ENCODE data around the gene AP5Z1.

Gene AP5Z1
- total RNA-seq = 121 to 163 (median 134) reads per million in 4 experiments

DNA sequence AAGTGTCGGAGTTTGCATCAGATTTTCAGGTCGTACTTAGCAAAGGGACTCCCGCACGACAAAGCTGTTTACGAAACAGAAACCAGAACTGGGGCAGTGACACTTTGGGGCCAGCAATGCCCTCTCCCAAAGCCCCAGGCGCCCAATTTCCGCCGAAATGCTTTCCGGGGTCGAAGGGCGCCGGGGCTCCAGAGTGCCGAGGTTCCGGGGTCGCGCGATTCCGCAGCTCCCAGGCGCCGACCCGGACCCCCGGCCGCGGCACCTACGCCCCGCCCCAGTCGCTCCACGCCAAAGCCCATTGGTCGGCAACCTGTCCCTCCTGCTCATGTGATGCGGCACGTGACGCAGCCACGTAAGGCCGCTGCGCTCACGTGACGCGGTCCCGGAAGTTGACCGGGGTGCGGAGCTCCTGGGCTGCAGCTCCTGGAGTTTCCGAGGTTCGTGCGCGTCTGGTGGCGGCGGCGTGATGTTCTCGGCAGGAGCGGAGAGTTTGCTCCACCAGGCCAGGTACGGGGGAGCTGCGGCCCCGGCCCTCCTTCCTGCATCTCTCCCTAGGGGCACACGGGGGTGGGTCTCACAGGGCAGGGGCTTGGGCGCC, at the start of gene AP5Z1:
AP5Z1 (plus strand) TSS at position 374 of the 598 bp plus-strand sequence; CDS start at position 467, 93 bp downstream.
- peak; percentile 92 for DNase-seq

- no peak for DNase-seq
These were observed 49.5 kb upstream of the AP5Z1 start for GRCh38 chr7:4725850-4726450.

DNA sequence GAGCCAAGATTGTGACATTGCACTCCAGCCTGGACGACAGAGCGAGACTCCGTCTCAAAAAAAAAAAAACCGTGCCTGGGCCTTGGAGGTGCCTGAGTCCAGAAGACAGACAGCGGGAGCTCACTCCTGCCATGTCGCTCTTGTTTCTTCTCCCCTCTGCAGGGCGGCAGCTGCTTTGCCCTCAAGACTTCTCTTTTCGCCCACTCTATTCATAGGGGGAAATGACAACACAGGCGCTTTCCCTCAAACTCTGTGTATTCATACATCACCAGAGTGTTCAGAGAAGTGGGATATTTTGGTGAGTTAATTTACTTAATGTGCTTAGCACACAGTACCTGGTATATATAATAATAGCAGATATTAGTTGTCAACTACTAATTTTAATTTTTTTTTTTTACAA, 48.9 kb upstream of the AP5Z1 start:
- no peak for DNase-seq

DNA sequence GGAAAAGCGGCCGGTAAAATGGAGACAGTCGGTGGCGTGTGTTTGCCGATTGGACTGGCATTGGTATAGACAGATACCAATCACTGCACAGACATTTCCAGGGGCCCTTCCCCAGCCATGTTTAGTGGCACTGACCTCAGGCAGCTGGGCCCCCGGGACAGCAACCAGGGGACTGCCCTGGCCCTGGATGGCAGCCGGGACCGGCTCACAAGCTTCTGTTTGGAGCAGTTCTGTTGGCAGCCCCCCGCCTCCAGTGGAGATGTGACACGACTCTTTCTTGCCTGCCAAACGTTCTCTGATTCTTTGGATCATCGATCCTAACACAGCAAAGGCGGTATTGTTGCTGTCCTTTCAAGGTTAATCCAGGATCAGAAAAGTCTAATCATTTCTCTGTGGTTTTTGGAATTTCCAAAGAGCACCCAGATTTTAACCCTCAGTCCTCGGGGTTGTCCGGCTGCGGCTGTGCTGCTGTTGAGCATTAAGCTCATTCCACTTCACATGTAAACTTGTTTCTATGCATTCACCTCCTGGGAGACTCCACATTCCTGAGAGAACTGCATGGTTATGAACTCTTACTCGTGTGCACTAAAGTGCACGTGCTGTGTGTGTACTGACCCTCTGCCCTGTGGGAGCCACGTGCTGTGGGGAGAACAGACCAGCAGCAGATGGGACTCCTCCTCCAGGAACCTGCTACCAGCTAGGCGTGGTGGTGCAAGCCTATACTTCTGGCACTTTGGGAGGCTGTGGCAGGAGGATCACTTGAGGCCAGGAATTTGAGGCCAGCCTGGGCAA, 47.3 kb upstream of the AP5Z1 start:
- DNase-seq = no peak

DNA sequence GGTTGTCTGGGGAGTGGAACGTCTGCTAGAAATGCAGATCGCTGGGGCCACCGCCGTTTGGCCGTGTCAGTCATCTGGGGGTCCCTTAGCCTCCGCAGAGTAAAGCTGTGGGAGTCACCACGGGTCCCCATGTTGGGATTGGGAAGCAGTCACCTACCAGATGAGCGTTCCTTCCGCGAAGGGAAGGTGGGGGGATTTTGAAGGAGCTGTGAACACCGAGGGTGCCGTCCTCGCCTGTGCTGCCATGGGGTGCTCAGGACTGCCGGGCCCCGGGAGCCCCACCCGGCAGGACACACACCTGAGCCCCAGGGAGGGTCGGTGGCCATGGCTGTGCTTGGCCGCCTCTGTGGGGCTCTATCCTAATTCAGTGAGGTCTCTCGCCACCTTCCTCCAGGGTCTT, 46.2 kb upstream of the AP5Z1 start:
- no peak for DNase-seq

- no peak for DNase-seq
These were observed 45.1 kb upstream of the AP5Z1 start for GRCh38 chr7:4730276-4730675.

- peak; percentile 17 for DNase-seq
These were observed 44.5 kb upstream of the AP5Z1 start for GRCh38 chr7:4730971-4731370.

DNA sequence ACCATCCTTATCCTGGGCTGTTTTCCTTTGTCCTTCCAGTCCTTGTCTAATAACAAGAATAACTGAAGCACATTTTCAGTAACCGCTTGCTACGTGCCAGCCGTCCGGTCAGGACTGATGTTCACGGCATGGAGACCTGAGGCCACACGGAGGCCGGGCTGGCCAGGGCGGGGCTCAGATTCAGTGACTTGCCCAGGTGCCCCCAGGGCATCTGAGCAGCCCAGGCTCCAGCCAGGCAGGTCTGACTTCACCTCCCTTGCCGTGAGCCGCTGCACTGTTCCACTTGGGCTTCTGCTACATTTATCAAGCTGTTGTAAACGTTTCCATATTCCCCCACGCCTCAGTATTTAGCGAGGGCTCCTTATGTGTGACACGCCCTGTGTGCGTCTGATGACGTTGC, 43.6 kb upstream of the AP5Z1 start:
- no peak for DNase-seq

DNA sequence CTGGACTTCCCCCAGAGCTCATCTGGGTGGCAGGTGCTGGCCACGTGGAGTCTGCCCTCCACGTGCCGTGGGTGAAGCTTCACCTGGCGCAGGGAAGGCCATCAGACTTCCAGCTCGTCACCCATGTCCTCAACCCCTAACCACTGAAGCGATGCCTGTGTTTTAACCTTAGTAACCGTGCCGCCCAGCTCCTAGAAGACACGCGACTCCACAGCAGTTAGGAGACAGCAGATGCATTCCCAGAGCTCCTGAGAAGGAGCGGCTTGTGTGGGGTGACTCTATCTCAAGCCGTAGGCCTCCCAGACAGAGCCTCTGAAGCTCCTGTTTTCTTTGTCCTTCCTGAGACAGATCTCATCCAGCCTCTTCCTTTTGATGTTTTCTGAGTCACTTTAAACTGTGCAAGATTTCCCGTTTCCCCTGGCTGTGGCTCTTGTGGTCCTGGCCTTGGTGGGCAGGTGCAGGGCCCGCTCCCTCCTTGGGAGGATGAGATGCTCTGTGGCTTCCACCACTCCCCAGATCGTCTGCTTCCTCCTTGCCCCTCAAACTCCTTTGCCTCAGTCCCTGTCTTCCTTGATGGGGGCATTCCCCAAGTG, 41.4 kb upstream of the AP5Z1 start:
- peak; percentile 33 for DNase-seq

GRCh38 chr7:4734587-4735345, 40.7 kb upstream of the AP5Z1 start:
- no peak for DNase-seq

DNA sequence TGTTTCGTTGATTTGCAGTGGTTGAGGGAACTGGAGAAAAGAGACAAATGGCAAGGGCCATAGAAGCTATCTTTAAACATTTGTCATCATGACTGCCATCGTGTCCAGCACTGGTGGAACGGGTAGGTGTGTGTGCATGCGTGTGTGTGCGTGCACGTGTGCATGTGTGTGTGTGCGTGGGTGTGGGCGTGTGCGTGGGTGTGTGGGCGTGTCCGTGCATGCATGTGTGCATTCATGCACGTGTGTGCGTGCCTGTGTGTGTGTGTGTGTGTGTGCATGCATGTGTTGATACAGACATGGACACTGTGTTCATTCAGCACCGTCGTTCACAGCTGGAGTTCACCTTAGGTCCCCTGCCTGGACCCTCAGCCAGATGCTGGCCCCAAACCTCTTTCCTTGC, 38.1 kb upstream of the AP5Z1 start:
- no peak for DNase-seq

GRCh38 chr7:4738711-4739527, 36.5 kb upstream of the AP5Z1 start:
- DNase-seq = no peak

GRCh38 chr7:4739528-4739992, 35.9 kb upstream of the AP5Z1 start:
- DNase-seq = peak; percentile 33

DNA sequence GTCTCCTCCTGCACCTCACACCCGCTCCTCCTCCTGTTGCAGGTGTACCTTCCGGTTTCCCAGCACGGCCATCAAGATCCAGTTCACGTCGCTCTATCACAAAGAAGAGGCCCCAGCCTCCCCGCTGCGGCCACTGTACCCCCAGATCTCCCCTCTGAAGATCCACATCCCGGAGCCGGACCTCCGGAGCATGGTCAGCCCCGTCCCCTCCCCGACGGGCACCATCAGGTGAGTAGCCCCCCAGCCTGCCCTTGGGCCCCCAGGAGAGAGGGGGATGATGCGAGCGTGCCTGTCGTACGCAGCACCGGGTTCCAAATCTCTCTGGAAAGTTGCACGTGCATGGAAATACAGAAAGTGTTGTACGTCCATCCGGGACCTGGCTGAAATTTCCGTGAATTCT, 34.6 kb upstream of the AP5Z1 start:
- no peak for DNase-seq

GRCh38 chr7:4742051-4742573, 33.3 kb upstream of the AP5Z1 start:
- no peak for DNase-seq

DNA sequence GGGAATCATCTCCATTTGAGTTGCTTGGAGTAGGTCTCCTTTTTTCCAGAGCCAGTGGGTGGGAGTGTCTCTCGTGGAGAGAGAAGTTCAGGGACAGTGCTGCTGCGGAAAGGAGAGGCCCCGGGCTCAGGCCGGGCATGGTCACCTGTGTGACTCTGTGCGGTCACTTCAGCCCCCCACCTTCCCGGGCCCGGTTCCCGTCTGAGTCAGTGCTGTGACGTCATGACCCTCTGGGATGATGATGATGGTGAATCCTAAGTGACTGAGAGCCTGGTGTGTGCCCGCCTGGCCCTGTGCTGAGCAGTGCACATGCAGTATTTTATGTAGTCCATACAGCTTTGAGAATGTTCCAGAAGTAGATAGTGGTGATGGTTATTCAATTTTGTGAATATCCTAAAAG, 32.6 kb upstream of the AP5Z1 start:
- DNase-seq = no peak

DNA sequence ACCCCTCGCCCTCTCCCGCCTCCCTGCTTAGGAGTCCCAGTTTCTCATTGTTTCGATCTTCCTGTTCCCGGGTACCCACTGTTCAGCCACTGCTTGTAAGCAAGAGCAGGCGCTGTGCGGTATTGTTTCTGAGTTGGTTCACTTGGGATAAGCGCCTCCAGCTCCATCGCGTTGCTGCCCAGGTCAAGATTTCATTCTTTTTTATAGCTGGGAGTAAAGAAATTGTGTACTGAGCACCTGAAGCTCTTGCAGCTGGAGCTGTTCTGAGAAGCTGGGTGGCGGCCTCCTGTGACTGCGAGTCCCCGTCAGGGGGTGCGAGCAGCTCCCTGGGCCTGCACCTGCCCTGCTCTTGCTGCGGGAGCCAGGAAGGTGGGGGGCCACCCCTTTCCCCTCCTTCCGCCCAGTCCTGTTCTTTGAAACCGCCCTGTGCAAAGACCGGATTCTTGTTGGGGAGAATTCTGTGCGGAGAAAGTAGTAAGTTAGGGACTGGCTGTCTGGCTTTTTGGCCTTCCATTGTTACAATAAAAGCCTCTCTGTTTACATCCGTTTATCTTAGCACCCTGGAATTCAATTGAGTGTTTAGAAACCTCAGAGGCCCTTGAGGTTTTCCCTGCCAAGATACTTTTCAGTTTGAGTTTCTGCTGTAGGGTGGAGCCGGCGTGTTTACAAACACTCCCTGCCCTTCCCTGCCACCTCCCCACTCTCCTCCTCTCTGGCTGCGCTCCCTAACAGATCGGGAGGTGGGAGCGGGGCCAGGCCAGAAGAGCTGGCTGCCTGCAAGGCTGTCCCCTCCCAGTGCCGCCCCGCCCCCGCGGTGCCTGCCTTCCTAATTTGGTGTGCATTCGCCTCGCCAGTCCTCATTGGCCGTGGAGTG, 30.8 kb upstream of the AP5Z1 start:
- DNase-seq = peak; percentile 61

DNA sequence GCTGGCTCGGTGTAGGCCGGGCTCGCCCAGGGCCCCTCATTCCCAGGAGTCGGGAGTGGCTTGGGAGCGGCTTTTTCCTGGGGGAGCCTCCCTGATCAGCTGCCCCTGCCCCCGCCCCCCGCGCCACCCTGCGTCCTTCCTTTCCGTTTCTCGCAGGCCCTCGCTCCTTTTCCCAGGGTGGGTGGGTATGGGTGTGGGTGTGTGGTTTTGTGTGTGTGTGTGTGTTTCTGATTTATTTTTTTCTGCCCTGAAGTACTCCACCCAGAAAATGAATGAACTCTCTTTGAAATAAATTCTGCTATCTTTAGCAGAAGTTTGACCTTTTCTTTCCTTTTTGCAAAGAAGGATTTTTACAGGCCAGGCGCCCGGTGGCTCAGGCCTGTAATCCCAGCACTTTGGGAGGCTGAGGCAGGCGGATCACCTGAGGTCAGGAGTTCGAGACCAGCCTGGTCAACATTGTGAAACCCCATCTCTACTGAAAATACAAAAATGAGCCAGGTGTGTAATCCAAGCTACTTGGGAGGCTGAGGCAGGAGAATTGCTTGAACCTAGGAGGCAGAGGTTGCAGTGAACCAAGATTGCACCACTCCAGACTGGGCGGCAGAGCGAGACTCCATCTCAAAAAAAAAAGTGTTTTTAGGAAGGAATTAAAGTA, 30.0 kb upstream of the AP5Z1 start:
- DNase-seq = no peak

GRCh38 chr7:4745971-4746919, 29.2 kb upstream of the AP5Z1 start:
- no peak for DNase-seq

Measured in effector CD8-positive, alpha-beta T cell (primary cell).